Activated gamma-delta T cell treated with anti-CD3 and anti-CD28 coated beads, Interleukin-2, amount 50 U/mL, for 16 hours (primary cell): ENCODE results near the gene SPECC1L.

Source experiments
- DNase-seq: peaks from one replicate; pipeline ENCODE4 v3.0.0-alpha.2; 2020; ENCODE audit warnings: low read depth

SPECC1L gene

GRCh38 chr22:24366701-24367100 lies 96.1 kb downstream of the SPECC1L start:
- DNase-seq: no peak

- no peak for DNase-seq
Measured at GRCh38 chr22:24367841-24368240, 97.2 kb downstream of the SPECC1L start.

GRCh38 chr22:24370401-24370800 lies 99.8 kb downstream of the SPECC1L start:
- DNase-seq: no peak

GRCh38 chr22:24376002-24376401 lies 105.4 kb downstream of the SPECC1L start:
- DNase-seq: no peak

GRCh38 chr22:24376586-24376985 lies 106.0 kb downstream of the SPECC1L start:
- DNase-seq: no peak

GRCh38 chr22:24379536-24379935 lies 108.9 kb downstream of the SPECC1L start:
- DNase-seq: no peak

- DNase-seq: no peak
Measured at GRCh38 chr22:24380220-24380904, 109.7 kb downstream of the SPECC1L start.

- no peak for DNase-seq
Measured at GRCh38 chr22:24380905-24381230, 110.2 kb downstream of the SPECC1L start.

GRCh38 chr22:24383061-24383460 lies 112.4 kb downstream of the SPECC1L start:
- DNase-seq: no peak

GRCh38 chr22:24384131-24384530 lies 113.5 kb downstream of the SPECC1L start:
- DNase-seq: no peak

GRCh38 chr22:24386937-24387471 lies 116.4 kb downstream of the SPECC1L start:
- no peak for DNase-seq

- no peak for DNase-seq
Measured at GRCh38 chr22:24389680-24390079, 119.0 kb downstream of the SPECC1L start.

- DNase-seq: no peak
Measured at GRCh38 chr22:24390156-24390555, 119.5 kb downstream of the SPECC1L start.

GRCh38 chr22:24390576-24390975 lies 119.9 kb downstream of the SPECC1L start:
- DNase-seq: no peak

GRCh38 chr22:24391836-24392217 lies 121.2 kb downstream of the SPECC1L start:
- DNase-seq: no peak

GRCh38 chr22:24392218-24392931 lies 121.7 kb downstream of the SPECC1L start:
- no peak for DNase-seq

- DNase-seq: no peak
Measured at GRCh38 chr22:24393012-24393559, 122.5 kb downstream of the SPECC1L start.

GRCh38 chr22:24393848-24394247 lies 123.2 kb downstream of the SPECC1L start:
- DNase-seq: no peak

GRCh38 chr22:24394254-24394653 lies 123.6 kb downstream of the SPECC1L start:
- DNase-seq: no peak

GRCh38 chr22:24398409-24398808 lies 127.8 kb downstream of the SPECC1L start:
- no peak for DNase-seq

GRCh38 chr22:24400034-24400725 lies 129.5 kb downstream of the SPECC1L start:
- no peak for DNase-seq

GRCh38 chr22:24400726-24401596 lies 130.3 kb downstream of the SPECC1L start:
- DNase-seq: no peak
